ENCODE data around the gene ITIH4.

Gene ITIH4

GRCh38 chr3:52857133-52857532 lies 26.7 kb upstream of the ITIH4 start:
- no peak overlapping the region for H3K23ac ChIP-seq (ENCODE audit: low read depth, low read length, poor library complexity)
- H2AFZ ChIP-seq (ENCODE audit: low read length), result no peak overlapping the region
- H3K14ac ChIP-seq (ENCODE audit: low read length), result no peak overlapping the region
- no peak for DNase-seq (ENCODE audit: low spot score)
- H3K27ac ChIP-seq (replicated peaks; ENCODE audit: low read length), result no peak overlapping the region
- no peak overlapping the region for H3K4me2 ChIP-seq (ENCODE audit: insufficient read depth, low read length, poor library complexity, severe bottlenecking)
- H3K4me1 ChIP-seq (ENCODE audit: control insufficient read depth in 2 of 2, insufficient read depth in 1 of 2, low read depth in 1 of 2, low read length in 2 of 2), result peaks cover 0 to 4% of the 10 kb centered on the region in 2 donors
- peak overlapping the region; percentile 3 for H2BK5ac ChIP-seq (ENCODE audit: low read length)
- H3K18ac ChIP-seq (ENCODE audit: low read length), result no peak overlapping the region
- H3K4me3 ChIP-seq (ENCODE audit: low read length in 2 of 2), result no peak overlapping the region
- peaks cover 0 to 3% of the 10 kb centered on the region in 2 donors for H3K36me3 ChIP-seq (replicated peaks in 1 of 2; ENCODE audit: control insufficient read depth in 2 of 2, insufficient read depth in 2 of 2, low read length in 2 of 2)
- no peak overlapping the region for H4K91ac ChIP-seq (ENCODE audit: low read depth, low read length, poor library complexity)
- no peak overlapping the region for H3K9ac ChIP-seq (ENCODE audit: low read depth, low read length, poor library complexity)
- H2BK120ac ChIP-seq (ENCODE audit: low read depth, low read length), result no peak overlapping the region
- no peak overlapping the region for H3K4ac ChIP-seq (ENCODE audit: low read length)
- WGBS, 2 donors (ENCODE audit: extremely low coverage in 2 of 2, insufficient read length in 2 of 2, insufficient replicate concordance in 1 of 2), result no CpG with 5 or more reads among the region's 3 CpGs
- H3K79me1 ChIP-seq (ENCODE audit: low read depth, low read length), result no peaks in the 10 kb centered on the region
- H4K8ac ChIP-seq (ENCODE audit: low read depth, low read length), result no peak overlapping the region
- no peak overlapping the region for H2BK12ac ChIP-seq (ENCODE audit: low read length)
- no peaks in the 10 kb centered on the region for H3K27me3 ChIP-seq (ENCODE audit: control insufficient read depth in 3 of 3, insufficient read depth in 3 of 3, low read depth in 1 of 3, low read length in 3 of 3)
- H2AK5ac ChIP-seq (ENCODE audit: low read depth, low read length), result no peak overlapping the region
- no peak overlapping the region for H2BK15ac ChIP-seq (ENCODE audit: low read length)
- H3K9me3 ChIP-seq (replicated peaks in 1 of 2; ENCODE audit: control insufficient read depth in 2 of 2, insufficient read depth in 1 of 2, low read depth in 1 of 2, low read length in 2 of 2), result peaks cover 2% of the 10 kb centered on the region in 2 donors

DNA sequence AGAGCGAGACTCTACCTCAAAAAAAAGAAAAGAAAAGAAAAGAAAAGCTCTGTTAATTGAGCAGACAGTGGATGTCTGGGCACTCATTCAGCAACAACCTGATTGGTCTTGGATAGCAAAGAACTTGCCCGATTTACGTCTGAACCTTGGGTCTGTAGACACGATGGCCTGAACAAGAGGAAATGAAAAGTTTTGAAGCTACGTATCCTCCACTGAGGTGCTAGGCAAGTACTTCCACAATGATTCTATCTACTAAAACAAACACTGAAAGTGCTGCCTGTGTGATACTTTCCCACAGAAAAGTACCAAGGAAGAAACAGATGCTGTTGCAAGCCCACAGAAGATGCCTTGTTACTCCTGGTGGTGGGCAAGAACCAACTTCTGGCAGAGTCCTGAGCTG lies 26.2 kb upstream of the ITIH4 start:
- H2BK12ac ChIP-seq (ENCODE audit: low read length), result no peak overlapping the region
- H4K91ac ChIP-seq (ENCODE audit: low read depth, low read length, poor library complexity), result no peak overlapping the region
- H2BK5ac ChIP-seq (ENCODE audit: low read length), result peak overlapping the region; percentile 3
- H3K27ac ChIP-seq (replicated peaks; ENCODE audit: low read length), result no peak overlapping the region
- peaks cover 2% of the 10 kb centered on the region in 2 donors for H3K9me3 ChIP-seq (replicated peaks in 1 of 2; ENCODE audit: control insufficient read depth in 2 of 2, insufficient read depth in 1 of 2, low read depth in 1 of 2, low read length in 2 of 2)
- no peak overlapping the region for H2AK5ac ChIP-seq (ENCODE audit: low read depth, low read length)
- H3K4me3 ChIP-seq (ENCODE audit: low read length in 2 of 2), result no peak overlapping the region
- H3K4me1 ChIP-seq (ENCODE audit: control insufficient read depth in 2 of 2, insufficient read depth in 1 of 2, low read depth in 1 of 2, low read length in 2 of 2), result peaks cover 0 to 4% of the 10 kb centered on the region in 2 donors
- DNase-seq (ENCODE audit: low spot score), result no peak
- H3K18ac ChIP-seq (ENCODE audit: low read length), result no peak overlapping the region
- no peak overlapping the region for H3K14ac ChIP-seq (ENCODE audit: low read length)
- no peaks in the 10 kb centered on the region for H3K27me3 ChIP-seq (ENCODE audit: control insufficient read depth in 3 of 3, insufficient read depth in 3 of 3, low read depth in 1 of 3, low read length in 3 of 3)
- no peak overlapping the region for H3K4ac ChIP-seq (ENCODE audit: low read length)
- H3K9ac ChIP-seq (ENCODE audit: low read depth, low read length, poor library complexity), result no peak overlapping the region
- no peak overlapping the region for H3K4me2 ChIP-seq (ENCODE audit: insufficient read depth, low read length, poor library complexity, severe bottlenecking)
- no peak overlapping the region for H2BK120ac ChIP-seq (ENCODE audit: low read depth, low read length)
- no peak overlapping the region for H3K23ac ChIP-seq (ENCODE audit: low read depth, low read length, poor library complexity)
- H2BK15ac ChIP-seq (ENCODE audit: low read length), result no peak overlapping the region
- no peak overlapping the region for H4K8ac ChIP-seq (ENCODE audit: low read depth, low read length)
- no peaks in the 10 kb centered on the region for H3K79me1 ChIP-seq (ENCODE audit: low read depth, low read length)
- H2AFZ ChIP-seq (ENCODE audit: low read length), result no peak overlapping the region
- H3K36me3 ChIP-seq (replicated peaks in 1 of 2; ENCODE audit: control insufficient read depth in 2 of 2, insufficient read depth in 2 of 2, low read length in 2 of 2), result peaks cover 4 to 6% of the 10 kb centered on the region in 2 donors
- WGBS, 2 donors (ENCODE audit: extremely low coverage in 2 of 2, insufficient read length in 2 of 2, insufficient replicate concordance in 1 of 2), result no CpG with 5 or more reads among the region's 5 CpGs

- H3K4me2 ChIP-seq (ENCODE audit: insufficient read depth, low read length, poor library complexity, severe bottlenecking), result no peak overlapping the region
- H3K79me1 ChIP-seq (ENCODE audit: low read depth, low read length), result no peaks in the 10 kb centered on the region
Observed at GRCh38 chr3:52854013-52854412, 23.5 kb upstream of the ITIH4 start.

GRCh38 chr3:52852419-52852818 lies 21.9 kb upstream of the ITIH4 start:
- Histone ChIP-seq H3K4me3 (ENCODE audit: low read length in 2 of 2) (no peak overlapping the region), H2BK5ac (ENCODE audit: low read length) (no peak overlapping the region), H3K36me3 (replicated peaks in 1 of 2; ENCODE audit: control insufficient read depth in 2 of 2, insufficient read depth in 2 of 2, low read length in 2 of 2) (peaks cover 14 to 32% of the 10 kb centered on the region in 2 donors), H4K8ac (ENCODE audit: low read depth, low read length) (no peak overlapping the region), H3K4ac (ENCODE audit: low read length) (no peak overlapping the region), H2BK12ac (ENCODE audit: low read length) (no peak overlapping the region), H2BK15ac (ENCODE audit: low read length) (no peak overlapping the region), H4K91ac (ENCODE audit: low read depth, low read length, poor library complexity) (no peak overlapping the region), H3K18ac (ENCODE audit: low read length) (no peak overlapping the region), H3K9me3 (replicated peaks in 1 of 2; ENCODE audit: control insufficient read depth in 2 of 2, insufficient read depth in 1 of 2, low read depth in 1 of 2, low read length in 2 of 2) (no peaks in the 10 kb centered on the region), H3K9ac (ENCODE audit: low read depth, low read length, poor library complexity) (no peak overlapping the region), H2AFZ (ENCODE audit: low read length) (no peak overlapping the region), H3K4me2 (ENCODE audit: insufficient read depth, low read length, poor library complexity, severe bottlenecking) (no peak overlapping the region), H3K23ac (ENCODE audit: low read depth, low read length, poor library complexity) (no peak overlapping the region), H3K27ac (replicated peaks; ENCODE audit: low read length) (no peak overlapping the region), H2AK5ac (ENCODE audit: low read depth, low read length) (no peak overlapping the region), H3K27me3 (ENCODE audit: control insufficient read depth in 3 of 3, insufficient read depth in 3 of 3, low read depth in 1 of 3, low read length in 3 of 3) (no peaks in the 10 kb centered on the region), H3K79me1 (ENCODE audit: low read depth, low read length) (no peaks in the 10 kb centered on the region), H2BK120ac (ENCODE audit: low read depth, low read length) (no peak overlapping the region), H3K14ac (ENCODE audit: low read length) (no peak overlapping the region), H3K4me1 (ENCODE audit: control insufficient read depth in 2 of 2, insufficient read depth in 1 of 2, low read depth in 1 of 2, low read length in 2 of 2) (peaks cover 0 to 3% of the 10 kb centered on the region in 2 donors)
- no CpG with 5 or more reads among the region's 2 CpGs for WGBS, 2 donors (ENCODE audit: extremely low coverage in 2 of 2, insufficient read length in 2 of 2, insufficient replicate concordance in 1 of 2)
- no peak for DNase-seq (ENCODE audit: low spot score)

More at GRCh38 chr3:52854013-52854412, 23.5 kb upstream of the ITIH4 start:
- H3K36me3 ChIP-seq (replicated peaks in 1 of 2; ENCODE audit: control insufficient read depth in 2 of 2, insufficient read depth in 2 of 2, low read length in 2 of 2), result peaks cover 8 to 16% of the 10 kb centered on the region in 2 donors
- no peak overlapping the region for H3K18ac ChIP-seq (ENCODE audit: low read length)
- no CpG with 5 or more reads among the region's 2 CpGs for WGBS, 2 donors (ENCODE audit: extremely low coverage in 2 of 2, insufficient read length in 2 of 2, insufficient replicate concordance in 1 of 2)
- no peak overlapping the region for H3K4ac ChIP-seq (ENCODE audit: low read length)
- no peak overlapping the region for H4K91ac ChIP-seq (ENCODE audit: low read depth, low read length, poor library complexity)
- peaks cover 0 to 2% of the 10 kb centered on the region in 2 donors for H3K9me3 ChIP-seq (replicated peaks in 1 of 2; ENCODE audit: control insufficient read depth in 2 of 2, insufficient read depth in 1 of 2, low read depth in 1 of 2, low read length in 2 of 2)
- H2BK5ac ChIP-seq (ENCODE audit: low read length), result no peak overlapping the region
- H3K14ac ChIP-seq (ENCODE audit: low read length), result no peak overlapping the region
- no peak overlapping the region for H2BK15ac ChIP-seq (ENCODE audit: low read length)
- no peak overlapping the region for H2AFZ ChIP-seq (ENCODE audit: low read length)
- H3K27me3 ChIP-seq (ENCODE audit: control insufficient read depth in 3 of 3, insufficient read depth in 3 of 3, low read depth in 1 of 3, low read length in 3 of 3), result no peaks in the 10 kb centered on the region
- no peak overlapping the region for H2BK12ac ChIP-seq (ENCODE audit: low read length)
- H3K27ac ChIP-seq (replicated peaks; ENCODE audit: low read length), result no peak overlapping the region
- no peak overlapping the region for H2AK5ac ChIP-seq (ENCODE audit: low read depth, low read length)
- H3K9ac ChIP-seq (ENCODE audit: low read depth, low read length, poor library complexity), result no peak overlapping the region
- H2BK120ac ChIP-seq (ENCODE audit: low read depth, low read length), result no peak overlapping the region
- H3K4me3 ChIP-seq (ENCODE audit: low read length in 2 of 2), result no peak overlapping the region
- H3K4me1 ChIP-seq (ENCODE audit: control insufficient read depth in 2 of 2, insufficient read depth in 1 of 2, low read depth in 1 of 2, low read length in 2 of 2), result peaks cover 0 to 3% of the 10 kb centered on the region in 2 donors
- H4K8ac ChIP-seq (ENCODE audit: low read depth, low read length), result no peak overlapping the region
- no peak for DNase-seq (ENCODE audit: low spot score)
- H3K23ac ChIP-seq (ENCODE audit: low read depth, low read length, poor library complexity), result no peak overlapping the region

Measured in neuronal stem cell (in vitro differentiated cells).